HG03045 (cell line): ENCODE measurements around the gene GDPD1.
"Not testable (repeated sequence)": the region's sequence is repeated elsewhere in the genome, so short reads cannot be mapped to it uniquely, and the experiment has no call there.

Source experiments
- ATAC-seq: cut with Tn5 transposase; IDR thresholded peaks from one replicate; pipeline ENCODE4 v1.9.1; 2021; ENCODE audit warnings: mild to moderate bottlenecking, moderate library complexity; ENCODE audit not compliant: unreplicated experiment

Gene GDPD1

DNA sequence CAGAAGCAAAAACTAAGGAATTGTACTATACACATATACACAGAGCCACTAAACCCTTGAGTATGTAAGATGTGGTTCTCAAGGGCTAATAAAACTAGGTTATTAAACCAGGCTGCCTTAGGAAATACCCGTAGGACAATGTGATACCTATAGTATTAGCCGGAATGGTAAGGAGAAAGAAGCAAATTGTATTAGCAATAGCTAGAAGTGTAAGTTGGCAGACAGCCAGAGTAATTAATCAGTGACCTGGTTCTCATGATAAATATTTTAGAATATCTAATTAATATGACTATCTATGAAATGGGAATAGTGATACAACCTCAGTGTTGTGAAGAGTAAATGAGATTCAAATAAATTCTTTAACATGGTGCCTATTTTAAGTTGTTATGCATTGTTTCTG, 18.6 kb downstream of the GDPD1 start:
- ATAC-seq, result no peak

DNA sequence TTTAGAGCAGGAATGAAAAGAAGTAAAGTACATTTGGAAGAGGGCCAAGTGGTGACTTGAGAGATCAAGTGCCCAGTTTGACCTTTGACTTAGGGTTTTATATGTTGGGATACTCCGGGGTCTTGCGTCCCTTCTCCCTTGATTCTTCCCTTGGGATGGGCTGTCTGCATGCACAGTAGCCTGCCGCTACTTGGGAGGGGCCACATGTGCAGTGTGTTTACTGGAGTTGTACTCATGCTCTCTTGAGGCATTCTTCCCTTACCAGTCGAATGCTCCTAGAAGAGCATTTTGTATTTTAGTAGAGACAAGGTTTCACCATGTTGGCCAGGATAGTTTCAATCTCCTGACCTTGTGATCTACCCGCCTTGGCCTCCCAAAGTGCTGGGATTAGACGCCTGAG, 23.8 kb downstream of the GDPD1 start:
- no peak for ATAC-seq

DNA sequence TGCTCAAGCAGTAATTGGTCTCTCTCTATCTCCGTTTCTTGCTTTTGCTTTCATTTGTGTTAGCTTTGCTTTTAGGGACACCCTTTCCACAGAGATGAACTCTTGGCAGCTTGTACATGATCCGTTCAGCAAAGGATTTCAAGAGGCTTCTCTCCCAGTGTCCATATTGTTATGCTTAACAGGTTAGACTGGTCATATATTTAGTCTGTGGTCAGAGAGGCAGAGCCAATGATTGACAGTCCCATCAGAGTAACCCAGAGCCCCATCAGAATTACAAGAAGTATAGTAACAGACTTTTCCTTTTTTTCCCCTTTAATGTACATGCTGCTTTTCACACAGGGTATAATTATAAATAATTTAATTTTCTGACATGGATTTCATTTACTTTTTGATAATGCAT, 34.4 kb downstream of the GDPD1 start:
- ATAC-seq, result no peak

DNA sequence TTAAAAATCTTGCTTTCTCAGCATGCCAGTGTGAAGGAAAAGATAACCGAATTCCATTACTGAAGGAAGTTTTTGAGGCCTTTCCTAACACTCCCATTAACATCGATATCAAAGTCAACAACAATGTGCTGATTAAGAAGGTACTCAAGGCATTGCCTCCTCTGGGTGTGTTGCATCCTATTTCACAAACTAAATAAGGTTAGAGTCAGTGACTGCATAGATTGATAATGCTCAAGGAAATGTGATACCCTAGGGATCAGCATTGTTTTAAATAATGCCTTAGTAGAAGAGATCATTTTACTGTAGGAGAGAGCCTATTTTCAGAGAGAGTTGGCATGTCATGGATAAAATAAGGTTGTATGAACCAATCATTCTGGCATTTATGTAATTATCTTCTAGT, 36.8 kb downstream of the GDPD1 start:
- ATAC-seq, result no peak

DNA sequence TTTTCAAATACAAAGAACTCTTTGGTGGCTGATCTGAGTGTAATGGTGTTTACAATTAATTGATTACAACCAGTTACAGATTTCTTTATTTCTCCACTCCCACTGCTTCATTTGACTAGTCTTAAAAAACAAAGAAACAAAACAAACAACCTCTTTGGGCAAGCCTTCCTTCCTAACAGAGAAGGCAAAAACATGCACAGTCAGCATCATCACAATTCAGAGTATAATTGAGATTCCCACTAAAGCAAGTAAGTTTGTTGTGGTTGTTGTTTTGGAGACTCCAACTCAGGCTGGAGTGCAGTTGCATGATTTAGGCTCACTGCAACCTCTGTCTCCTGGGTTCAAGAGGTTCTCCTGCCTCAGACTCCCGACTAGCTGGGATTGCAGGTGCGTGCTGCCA, 40.4 kb downstream of the GDPD1 start:
- ATAC-seq, result no peak

DNA sequence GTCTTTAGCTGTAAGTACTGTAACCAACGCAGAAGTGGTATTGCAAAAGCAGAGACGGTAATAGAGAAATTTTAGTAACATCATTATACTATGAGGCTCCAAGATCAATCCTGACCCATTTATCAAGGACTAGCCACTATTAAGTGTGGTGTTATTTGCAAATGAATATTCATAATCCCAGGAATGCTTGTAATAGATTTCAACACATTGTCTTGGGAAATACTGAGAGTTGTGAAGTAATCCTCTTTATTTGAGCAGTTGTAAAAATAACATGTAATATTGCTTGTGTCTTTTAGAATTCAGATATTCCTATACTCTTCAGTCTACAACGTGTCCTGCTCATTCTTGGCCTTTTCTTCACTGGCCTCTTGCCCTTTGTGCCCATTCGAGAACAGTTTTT, 46.4 kb downstream of the GDPD1 start:
- no peak for ATAC-seq

DNA sequence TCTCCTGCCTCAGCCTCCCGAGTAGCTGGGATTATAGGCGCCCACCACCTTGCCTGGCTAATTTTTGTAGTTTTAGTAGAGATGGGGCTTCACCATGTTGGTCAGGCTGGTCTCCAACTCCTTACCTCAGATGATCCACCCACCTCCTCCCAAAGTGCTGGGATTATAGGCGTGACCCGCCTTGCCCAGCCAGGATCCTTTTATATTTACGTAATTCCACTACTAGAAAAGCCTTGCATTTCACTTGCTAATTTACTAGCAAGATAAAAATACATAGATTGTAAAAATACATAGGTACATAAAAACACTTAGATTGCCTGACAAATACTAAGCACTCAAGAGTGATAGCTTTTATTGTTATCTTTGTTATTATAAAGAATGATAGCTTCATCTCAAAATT, 47.5 kb downstream of the GDPD1 start:
- no peak for ATAC-seq

DNA sequence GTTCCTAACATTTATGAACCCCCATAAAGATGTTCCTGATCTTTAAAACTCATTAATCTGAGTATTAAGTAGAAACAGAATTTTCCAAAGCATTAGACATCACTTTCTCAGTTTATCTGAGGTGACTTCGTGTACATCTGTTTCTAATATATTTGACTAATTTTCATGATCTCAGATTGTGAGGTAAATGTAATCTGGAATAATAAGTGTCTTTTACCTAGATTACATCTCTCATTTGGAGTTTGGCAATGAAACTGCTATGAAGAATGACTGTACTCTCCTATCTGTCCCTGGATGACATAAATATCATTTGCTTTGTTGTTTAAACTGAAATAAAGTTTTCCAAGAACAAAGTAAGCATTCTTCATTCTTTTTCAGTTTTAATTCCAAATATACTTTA, 55.3 kb downstream of the GDPD1 start:
- ATAC-seq, result no peak

DNA sequence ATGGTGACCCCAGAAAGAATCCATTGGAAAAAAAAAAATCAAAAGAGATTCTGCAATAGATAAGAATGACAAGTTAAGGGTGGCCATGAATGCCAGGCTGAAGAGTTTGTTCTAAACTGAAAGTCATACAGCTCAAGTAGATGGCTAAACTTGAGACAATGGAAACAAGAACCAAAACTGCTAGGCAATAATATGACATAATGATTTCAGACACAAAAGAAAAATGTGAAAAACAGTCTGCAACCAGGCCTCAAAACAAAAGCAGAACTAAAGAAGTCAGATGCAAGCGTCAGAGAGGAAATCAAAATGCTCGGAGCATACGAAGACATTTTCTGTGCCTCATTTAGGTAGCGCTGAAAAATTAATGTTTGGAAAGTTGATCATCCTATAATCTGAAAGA, 56.7 kb downstream of the GDPD1 start:
- ATAC-seq, result peak; percentile 70

DNA sequence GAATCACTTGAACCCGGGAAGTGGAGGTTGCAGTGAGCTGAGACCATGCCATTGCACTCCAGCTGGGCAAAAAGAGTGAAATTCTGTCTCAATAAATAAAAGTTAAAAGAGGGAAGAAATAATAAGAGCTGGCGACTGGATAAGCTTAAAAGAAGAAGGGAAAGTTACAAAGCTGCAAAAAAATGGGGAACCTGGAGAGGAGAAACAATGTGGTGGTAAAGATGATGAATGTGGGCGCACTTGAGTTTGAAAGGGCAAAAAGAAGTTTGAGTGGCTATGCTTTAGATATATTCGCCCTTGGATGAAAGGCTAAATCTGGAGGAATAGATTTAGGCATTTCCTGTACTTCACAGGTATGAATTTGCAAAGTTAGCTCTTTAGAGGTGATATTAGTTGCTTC, 58.1 kb downstream of the GDPD1 start:
- no peak for ATAC-seq

DNA sequence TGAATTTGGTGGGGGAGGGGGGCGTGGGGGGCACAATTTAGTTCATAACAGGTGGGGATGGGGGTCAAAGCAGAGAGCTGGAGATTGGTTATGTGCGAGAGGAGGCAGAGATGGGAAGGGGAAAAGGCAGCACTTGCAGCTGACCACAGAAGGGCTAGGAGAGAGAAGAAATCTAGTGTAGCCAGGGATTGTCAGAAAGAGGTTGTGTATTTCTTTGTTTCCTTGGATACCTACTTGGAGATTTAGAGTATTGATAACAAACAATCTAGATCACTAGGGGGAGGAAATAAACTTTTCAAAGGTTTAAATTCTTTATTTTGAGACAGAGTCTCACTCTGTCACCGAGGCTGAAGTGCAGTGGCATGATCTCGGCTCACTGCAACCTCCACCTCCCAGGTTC, 64.0 kb downstream of the GDPD1 start:
- no peak for ATAC-seq

DNA sequence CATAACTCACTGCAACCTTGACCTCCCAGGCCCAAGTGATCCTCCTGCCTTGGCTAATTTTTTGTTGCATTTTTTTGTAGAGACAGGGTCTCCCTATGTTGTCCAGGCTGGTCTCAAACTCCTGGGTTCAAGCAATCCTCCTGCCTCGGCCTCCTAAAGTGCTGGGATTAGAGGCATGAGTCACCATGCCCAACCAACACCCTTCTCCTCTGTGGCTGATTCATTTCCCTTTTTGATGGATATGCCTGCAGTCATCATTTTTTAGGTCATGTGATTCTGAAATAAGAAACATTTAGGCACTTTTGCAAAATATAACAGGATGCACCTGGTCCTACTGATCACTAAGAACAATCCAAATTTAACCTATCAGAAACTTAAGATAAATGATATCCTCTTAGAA, 67.1 kb downstream of the GDPD1 start:
- no peak for ATAC-seq

DNA sequence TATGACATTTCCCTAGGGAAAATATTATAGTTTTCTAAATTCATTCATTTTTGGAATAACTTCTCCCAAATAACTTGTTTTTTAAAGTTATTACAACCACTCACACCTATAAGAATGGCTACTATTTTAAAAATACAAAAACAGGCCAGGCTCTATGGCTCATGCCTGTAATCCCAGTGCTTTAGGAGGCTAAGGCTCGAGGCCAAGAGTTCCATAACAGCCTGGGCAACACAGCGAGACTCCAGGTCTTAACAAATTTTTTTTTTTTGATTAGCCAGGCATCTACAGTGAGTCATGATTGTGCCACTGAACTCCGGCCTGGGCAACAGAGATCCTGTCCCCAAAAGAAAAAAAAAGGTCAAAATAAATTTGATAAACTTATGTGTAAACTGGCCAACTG, 67.6 kb downstream of the GDPD1 start:
- ATAC-seq, result no peak

DNA sequence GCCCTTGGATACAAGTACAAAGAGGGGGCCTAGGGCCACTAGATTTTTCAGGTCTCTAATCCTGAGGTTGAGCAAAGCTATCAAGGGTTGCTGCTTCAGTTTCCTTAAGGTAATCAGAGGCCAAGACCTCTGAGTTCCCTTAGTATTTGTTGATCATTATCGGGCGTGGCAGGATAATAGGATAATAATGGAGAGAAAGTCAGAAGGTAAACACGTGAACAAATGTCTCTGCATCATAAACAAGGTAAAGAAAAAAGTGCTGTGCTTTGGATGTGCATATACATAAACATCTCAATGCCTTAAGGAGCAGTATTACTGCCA, 69.6 kb downstream of the GDPD1 start:
- no peak for ATAC-seq

DNA sequence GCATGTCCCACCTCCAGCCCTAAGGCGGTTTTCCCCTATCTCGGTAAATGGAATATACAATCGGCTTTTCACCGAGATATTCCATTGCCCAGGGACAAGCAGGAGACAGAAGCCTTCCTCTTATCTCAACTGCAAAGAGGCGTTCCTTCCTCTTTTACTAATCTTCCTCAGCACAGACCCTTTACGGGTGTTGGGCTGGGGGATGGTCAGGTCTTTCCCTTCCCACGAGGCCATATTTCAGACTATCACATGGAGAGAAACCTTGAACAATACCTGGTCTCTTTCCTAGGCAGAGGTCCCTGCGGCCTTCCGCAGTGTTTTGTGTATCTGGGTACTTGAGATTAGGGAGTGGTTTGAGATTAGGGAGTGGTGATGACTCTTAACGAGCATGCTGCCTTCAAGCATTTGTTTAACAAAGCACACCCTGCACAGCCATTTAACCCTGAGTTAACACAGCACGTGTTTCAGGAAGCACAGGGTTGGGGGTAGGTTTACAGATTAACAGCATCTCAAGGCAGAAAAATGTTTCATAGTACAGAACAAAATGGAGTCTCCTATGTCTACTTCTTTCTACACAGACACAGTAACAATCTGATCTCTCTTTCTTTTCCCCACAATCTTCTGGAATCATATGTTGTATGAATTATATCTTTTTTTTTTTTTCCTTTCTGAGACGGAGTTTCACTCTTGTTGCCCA, 70.1 kb downstream of the GDPD1 start:
- ATAC-seq, result not testable (repeated sequence)

DNA sequence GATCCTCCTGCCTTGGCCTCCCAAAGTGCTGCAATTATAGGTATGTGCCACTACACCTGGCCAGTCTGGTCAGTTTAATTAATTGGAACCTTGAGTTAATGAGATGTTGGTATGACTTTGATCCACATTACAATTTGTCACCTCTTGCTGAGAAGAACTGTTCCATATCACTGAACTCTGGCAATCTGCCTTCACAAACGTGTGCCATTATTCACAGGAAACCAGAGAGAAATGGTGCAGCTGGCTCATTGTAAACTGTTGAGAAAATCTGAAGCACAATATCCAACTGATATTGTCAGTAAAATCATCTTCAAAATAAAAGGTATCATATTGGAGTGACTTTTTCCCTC, 71.8 kb downstream of the GDPD1 start:
- no peak for ATAC-seq

DNA sequence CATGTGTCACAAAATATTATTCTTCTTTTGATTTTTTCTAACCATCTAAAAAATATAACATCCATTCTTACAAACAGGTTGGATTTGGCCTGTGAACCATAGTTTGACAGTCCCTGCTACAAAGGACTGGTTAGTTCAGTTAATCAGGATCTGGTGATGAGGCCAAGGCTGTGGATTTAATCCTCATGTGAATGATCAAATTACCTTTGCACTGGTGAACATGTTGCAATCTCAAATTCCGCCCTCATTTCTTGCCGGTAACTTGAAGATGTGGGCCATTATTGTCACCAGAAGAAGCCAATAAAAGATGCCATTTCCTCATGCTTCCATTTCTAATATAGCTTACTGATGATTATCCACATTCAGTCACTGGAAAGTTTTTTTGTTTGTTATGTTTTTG, 75.9 kb downstream of the GDPD1 start:
- ATAC-seq, result no peak

DNA sequence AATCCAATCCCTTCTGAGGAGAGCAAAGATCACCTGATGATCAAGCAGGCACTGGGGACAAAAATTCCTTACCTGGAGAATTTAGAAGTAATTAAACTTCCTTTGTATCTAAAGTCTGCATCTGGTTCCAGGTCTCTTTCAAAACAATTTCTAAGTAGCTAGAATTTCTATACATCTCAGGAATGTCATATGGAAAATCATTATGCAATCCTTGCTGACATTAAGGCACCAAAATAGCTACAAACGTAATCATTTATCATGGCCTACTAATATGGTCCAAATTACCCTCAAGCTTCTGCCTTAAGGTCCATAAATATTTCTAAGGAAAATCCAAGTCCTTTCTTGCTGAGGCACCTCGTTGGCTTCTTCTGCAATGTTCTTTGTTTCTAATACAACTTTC, 78.2 kb downstream of the GDPD1 start:
- ATAC-seq, result no peak

DNA sequence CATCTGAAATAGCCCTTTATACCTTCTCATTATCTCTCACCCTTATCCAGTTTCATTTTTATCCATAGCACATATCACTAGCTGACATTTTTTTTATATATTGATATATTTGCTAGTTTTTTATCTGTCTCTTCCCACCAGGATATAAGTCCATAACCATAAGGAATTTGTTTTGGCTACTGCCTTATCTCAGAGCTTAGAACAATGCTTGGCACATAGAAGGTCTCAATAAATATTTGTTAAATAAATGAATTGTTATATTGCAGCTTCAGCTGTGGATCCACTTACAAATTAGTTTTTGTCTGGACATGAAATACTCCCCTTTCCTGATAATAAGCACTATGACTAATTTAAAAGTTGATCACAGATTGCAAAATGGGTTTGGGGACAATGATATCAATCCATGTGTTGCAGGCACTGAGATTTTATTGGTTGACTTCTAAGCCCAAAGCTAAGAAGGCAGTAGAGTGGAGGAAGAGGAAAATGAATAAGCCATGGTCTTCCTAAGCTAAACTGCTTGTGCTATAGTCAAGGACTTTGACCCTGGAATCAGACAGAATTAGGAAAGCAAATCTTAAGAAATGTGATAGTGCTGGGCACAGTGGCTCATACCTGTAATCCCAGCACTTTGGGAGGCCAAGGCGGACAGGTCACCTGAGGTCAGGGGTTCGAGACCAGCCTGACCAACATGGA, 79.2 kb downstream of the GDPD1 start:
- ATAC-seq, result no peak

DNA sequence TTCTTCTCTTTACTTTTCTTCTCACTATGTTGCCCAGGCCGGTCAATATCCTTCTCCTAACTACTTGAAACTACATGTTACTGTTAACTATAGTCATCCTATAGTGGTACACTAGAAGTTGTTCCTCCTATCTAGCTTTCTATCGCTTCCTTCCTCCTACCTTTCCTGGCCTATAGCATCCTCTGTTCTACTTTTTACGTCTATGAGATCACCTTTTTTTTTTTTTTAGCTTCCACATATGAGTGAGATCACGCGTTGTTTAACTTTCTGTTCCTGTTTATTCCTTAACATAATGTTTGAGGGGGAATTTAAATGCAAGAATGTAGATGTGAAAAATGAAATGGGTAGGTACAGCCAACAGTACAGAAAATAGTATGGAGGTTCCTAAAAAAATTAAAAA, 80.6 kb downstream of the GDPD1 start:
- ATAC-seq, result no peak

DNA sequence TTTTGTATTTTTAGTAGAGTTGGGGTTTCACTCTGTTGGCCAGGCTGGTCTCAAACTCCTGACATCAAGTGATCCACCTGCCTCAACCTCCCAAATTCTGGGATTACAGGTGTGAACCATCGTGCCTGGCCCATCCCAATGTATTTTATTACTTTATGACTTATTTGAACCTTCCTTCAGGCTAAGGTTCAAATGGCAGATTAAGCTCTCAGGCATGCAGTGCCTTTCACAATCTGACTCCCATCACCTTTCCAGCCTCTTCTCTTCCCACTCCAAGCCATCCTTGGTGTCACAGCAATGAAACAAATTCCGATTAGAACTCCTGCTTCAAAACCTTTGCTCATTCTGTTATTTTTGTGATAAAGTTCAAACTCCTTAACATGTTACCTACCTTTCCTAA, 84.5 kb downstream of the GDPD1 start:
- no peak for ATAC-seq

DNA sequence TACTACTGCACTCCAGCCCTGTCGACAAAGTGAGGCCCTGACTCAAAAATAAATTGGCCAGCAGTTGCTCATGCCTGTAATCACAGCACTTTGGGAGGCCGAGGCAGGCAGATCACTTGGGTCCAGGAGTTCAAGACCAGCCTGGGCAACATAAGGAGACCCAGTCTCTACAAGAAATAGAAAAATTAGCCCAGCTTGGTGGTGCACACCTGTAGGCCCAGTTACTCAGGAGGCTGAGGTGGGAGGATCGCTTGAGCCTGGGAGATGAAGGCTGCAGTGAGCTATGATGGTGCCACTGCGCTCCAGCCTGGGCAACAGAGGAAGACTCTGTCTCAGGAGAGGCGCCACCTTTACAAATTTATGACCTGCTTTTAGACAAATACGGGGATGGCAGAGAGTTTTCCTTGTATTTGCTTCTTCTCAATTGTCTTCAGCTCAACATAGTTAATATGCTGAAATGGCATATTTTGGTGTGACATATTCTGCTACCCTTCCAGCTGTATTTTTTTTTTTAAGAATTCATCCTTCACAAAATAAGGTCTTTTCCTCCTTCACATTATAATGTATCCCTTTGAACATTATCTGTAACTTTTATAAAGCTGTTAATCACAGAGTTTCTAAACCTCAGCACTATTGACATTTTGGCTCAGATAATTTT, 90.1 kb downstream of the GDPD1 start:
- ATAC-seq, result no peak

DNA sequence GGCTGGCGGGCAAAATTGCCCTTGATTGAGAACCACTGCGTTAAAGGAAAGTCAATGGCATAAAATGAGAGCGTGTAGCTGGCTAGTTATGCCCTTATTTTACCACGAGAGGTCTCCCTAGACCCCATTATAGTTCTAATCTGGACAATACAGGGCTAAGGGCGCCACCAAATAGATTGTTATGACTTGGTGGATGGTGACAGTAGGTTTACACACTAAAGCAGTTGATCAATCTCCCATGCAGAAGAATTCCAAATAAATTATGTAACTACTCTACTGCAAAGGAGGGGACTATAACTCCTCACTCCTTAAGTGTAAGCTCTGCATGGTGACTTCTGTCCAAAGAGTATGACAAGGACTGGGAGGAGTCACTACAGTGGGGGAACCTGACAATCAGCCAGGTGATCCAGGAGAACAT, 90.7 kb downstream of the GDPD1 start:
- no peak for ATAC-seq
